ENCODE measurements around the gene EGFR.

Gene EGFR

DNA sequence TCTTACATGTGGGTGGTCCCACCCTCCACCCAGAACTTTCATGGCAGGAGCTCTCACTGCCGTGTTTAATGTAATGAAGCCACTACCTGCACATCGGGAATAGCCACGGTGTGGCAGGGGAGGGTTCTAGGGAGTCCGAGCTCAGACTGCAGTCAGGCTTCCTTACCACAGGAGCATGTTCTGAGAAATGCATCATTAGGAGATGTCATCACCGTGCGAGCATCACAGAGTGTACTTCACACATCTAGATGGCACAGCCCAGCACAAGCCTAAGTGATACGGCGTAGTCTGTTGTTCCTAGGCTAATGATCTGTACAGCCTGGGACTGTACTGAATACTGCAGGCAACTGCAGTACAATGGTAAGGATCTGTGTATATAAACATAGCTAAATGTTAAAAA lies 193.4 kb downstream of the EGFR start:
- no peak for DNase-seq (ENCODE audit: low read depth in 2 of 2)

DNA sequence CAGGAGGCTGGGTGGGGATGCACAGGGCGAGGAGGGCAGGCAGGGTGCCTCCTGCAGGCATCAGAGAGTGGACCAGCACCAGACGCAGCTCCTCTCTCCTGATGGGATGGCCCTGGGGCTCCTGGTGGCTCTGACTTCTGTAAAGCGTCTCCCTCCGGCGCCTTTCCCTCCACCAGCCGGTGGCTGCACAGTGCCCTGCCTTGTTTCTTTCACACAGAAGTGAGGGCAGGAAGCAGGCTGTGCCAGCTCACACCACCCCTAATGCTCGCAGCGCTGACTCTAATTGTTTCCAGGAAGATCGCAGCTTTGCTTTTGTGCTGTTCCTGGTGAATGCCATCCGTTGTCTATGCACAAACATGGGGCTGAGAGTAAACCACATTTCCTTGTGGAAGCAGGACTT lies 194.0 kb downstream of the EGFR start:
- DNase-seq (ENCODE audit: low read depth in 2 of 2): no peak

DNA sequence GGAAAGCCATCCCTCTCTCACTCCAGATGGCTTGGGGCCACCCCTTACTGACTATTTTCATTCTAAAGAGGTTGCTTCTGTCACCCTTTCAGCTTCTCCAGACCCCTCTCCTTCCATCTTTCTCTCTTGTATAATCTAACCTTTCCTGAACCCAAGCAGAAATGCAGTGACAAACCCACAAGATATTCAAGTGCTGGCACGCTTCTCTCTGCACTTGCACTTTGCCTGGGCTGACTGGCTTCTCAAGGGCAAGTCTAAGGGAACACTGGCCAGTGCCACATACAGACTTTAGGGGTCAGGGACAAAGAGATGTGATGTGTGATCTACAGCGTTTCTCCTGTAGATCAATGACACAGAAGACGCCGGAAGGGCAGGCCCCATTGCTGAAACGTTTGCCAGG lies 195.9 kb downstream of the EGFR start:
- DNase-seq (ENCODE audit: low read depth in 2 of 2): no peak

- no peak for DNase-seq (ENCODE audit: low read depth in 2 of 2)
Observed at GRCh38 chr7:55223023-55223422, 204.2 kb downstream of the EGFR start.

DNA sequence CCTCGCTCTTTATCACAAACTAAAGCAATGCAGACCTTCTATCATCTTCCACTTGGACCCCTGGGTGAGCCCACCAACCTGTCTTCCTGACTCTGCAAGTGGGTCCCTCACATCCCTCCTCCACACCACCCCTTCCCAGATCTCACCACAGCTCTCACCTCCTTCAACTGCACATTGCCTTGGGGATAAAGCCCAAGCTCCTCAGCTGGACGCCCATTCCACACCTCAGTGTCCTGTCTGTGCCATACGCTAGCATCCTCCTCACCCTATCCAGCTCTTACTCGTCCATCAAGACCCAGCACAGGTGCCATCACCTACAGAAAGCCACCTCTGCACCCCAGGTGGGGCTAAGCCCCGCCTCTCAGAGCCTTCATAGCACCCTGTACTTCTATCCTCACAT lies 205.3 kb downstream of the EGFR start:
- no peak for DNase-seq (ENCODE audit: low read depth in 2 of 2)

DNA sequence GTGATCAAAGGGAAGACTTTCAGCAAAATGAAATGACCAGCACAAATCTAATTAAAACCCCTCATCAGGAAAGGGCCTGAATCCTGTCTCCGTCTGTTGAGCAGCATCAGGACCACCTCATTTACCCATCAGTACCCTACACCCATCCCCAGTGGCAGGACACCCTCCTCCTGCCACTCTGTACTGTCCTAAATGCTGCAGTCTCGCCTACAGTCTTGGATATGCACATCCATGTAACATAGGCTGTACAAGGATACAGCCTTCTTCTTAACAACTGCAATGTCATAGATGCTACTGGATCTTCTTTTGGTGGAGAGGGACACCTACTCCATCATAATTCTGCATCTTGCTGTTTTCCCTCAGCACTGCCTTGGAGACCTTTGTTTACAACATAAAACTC lies 206.0 kb downstream of the EGFR start:
- no peak for DNase-seq (ENCODE audit: low read depth in 2 of 2)

GRCh38 chr7:55230014-55230413 lies 211.2 kb downstream of the EGFR start:
- DNase-seq (ENCODE audit: low read depth in 2 of 2): no peak

DNA sequence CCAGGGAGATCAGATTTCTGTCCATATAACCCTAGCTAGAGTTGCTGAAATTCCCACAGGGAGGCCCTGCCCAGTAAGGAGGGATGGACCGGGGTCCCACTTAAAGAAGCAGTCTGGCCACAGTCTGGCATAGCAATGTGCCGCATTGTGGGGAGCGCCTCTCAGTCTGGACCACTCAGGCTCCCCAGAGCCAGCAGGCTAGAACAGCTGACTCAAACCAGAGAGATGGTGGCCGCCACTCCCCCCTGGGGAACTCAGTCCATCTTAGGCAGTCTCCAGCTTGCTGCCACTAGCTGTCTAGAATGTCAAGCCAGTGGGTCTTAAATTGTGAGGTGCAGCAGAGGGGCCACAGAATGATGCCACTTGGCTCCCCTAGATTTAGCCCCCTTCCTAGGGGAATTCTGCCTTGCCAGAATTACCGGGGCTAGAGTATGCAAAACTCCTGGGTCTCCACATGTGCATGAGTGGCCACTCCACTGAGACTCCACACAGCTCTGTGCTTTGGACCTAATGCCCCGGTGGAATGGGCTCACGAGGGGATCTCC lies 213.0 kb downstream of the EGFR start:
- no peak for DNase-seq (ENCODE audit: low read depth in 2 of 2)

- no peak for DNase-seq (ENCODE audit: low read depth in 2 of 2)
Observed at GRCh38 chr7:55233001-55233400, 214.2 kb downstream of the EGFR start.

DNA sequence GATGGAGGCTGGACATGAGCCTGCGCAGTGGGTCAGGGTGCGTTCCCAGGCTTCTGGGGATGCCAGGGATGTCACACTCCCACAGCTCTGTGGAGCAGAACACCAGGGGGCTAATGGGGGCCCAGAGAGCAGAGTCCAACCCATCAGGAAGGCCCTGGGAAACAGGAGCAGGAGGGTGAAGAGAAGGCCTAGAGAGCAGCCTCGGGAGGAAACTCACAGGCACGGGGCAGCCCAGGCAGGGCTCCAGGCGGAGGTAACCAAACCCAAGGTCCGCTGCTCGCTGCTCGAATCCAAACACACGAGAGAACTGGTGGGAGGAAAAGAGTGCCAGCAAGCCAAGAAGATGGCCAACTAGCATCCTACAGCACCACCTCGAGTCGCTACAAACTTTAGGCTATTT lies 215.6 kb downstream of the EGFR start:
- DNase-seq (ENCODE audit: low read depth in 2 of 2): no peak

GRCh38 chr7:55235115-55235514 lies 216.3 kb downstream of the EGFR start:
- DNase-seq (ENCODE audit: low read depth in 2 of 2): no peak

GRCh38 chr7:55235801-55236200 lies 217.0 kb downstream of the EGFR start:
- DNase-seq (ENCODE audit: low read depth in 2 of 2): no peak

DNA sequence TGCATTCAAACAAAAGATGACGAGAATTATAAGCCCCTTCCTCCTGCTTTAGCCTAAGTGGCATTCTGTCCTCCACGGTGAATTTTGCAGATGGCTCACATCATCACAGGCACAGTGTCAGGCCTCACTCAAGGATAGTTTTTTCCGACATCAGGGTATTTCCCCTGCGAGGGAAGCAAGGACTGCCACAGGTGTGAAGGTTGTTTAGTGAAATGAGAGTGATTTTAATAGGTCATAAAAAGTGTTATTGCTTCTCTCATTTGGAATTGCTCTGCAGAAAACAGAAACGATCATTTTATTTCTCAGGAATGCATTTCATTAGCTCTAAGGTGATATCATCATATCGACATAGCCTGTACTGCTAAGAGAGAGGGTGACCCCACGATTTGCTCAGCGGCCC lies 217.7 kb downstream of the EGFR start:
- DNase-seq (ENCODE audit: low read depth in 2 of 2): no peak

- no peak for DNase-seq (ENCODE audit: low read depth in 2 of 2)
Observed at GRCh38 chr7:55237156-55237893, 218.5 kb downstream of the EGFR start.

GRCh38 chr7:55239406-55239805 lies 220.6 kb downstream of the EGFR start:
- no peak for DNase-seq (ENCODE audit: low read depth in 2 of 2)

- DNase-seq (ENCODE audit: low read depth in 2 of 2): no peak
Observed at GRCh38 chr7:55240418-55241142, 221.8 kb downstream of the EGFR start.

- no peak for DNase-seq (ENCODE audit: low read depth in 2 of 2)
Observed at GRCh38 chr7:55241958-55242357, 223.1 kb downstream of the EGFR start.

DNA sequence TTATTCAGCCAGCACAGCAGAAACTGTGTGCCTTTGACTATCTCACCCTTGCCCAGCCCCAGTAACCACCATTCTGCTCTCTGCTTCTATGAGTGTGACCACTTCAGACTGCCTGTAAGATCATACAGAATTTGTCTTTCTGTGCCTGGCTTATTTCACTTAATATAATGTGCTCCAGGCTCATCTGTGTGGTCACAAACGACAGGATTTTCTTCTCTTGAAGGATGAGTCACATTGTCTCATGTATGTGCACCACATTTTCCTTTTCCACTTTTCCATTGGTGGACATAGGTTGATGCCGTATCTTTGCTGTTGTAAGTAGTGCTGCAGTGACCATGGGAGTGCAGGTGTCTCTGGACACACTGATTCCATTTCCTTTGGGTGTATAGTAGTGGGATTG lies 223.8 kb downstream of the EGFR start:
- DNase-seq (ENCODE audit: low read depth in 2 of 2): no peak

- DNase-seq (ENCODE audit: low read depth in 2 of 2): no peak
Observed at GRCh38 chr7:55244006-55244745, 225.4 kb downstream of the EGFR start.

DNA sequence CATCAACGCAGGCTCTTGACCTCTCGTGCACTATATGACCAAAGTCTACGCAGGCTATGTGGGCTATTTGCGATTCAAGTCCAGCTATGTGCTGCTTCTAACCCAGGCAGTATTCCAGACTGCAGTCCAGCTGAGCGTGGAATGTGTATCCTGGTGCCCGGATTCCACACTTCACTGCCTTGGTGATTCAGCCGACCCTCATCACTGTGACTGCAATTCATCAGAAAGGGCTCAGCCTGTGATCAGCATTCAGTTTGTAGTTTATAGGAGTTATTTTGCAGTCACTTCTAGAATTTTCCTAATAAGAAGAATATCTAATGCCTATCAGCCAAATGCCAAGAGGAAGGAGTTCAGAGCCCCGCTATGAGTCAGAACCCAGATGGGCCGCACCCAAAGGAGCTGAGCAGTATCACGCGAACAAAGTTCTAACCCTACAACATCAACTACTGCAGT lies 226.5 kb downstream of the EGFR start:
- peak; percentile 29 to 34 for DNase-seq (ENCODE audit: low read depth in 2 of 2)

GRCh38 chr7:55246171-55246570 lies 227.4 kb downstream of the EGFR start:
- no peak for DNase-seq (ENCODE audit: low read depth in 2 of 2)

DNA sequence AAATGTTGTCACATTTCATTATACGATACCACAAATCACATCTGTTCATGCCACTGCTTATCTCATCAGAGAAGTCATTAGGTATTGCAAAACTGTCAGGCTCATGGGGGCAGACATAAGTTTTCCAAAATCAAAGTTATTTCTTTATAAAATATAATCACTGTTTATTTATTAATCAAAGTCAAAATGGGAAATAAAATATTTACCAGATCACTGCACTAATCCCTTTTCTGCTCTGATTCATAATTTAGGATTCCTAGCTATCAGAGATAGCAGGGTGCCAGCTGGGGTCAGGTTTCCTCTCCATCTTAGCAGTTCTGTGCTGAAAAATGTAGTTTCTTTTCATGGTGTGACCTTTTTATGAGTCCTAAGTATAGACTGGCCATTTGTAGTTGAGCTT lies 228.6 kb downstream of the EGFR start:
- DNase-seq (ENCODE audit: low read depth in 2 of 2): no peak
